ENCODE measurements around the gene DIS3L2. TPM values are rescaled to one million over a fixed set of nuclear protein-coding genes. Genes with fewer than 3 reads are reported as not detected.

DIS3L2 gene
- total RNA-seq, 6 experiments from 2014 or later: 18.2 to 23.6 (median 21.6) TPM

DNA sequence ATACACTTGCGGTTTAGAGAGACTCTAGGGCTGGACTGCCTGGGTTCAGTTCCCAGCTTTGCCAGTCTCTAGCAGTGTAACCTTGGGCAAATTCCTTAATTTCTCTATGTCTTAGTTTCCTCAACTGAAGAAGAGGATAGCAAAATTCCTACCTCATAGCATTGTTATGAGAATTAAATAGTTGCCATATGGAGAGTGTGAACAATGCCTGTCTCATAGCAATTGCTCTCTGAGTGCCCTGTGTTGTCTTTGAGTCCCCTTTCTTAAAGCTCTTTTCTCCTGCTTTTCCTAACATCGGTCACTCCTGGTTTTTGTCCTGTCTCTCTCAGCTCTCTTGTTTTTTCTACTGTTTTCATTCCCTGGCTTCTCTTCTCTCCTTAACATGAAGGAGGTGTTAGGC is 300.3 kb downstream of the DIS3L2 start:
- peak overlapping the region; percentile 1; the same call in 1 of the 2 replicates for H3K27ac Mint-ChIP-seq
- H3K27me3 Mint-ChIP-seq (ENCODE audit: insufficient read depth): peaks cover 6% of the 10 kb centered on the region
- H3K9me3 Mint-ChIP-seq: no peaks in the 10 kb centered on the region
- peak; percentile 32 for DNase-seq
- H3K4me1 Mint-ChIP-seq (ENCODE audit: low read depth): peaks cover 39% of the 10 kb centered on the region
- H3K36me3 Mint-ChIP-seq (ENCODE audit: low read depth): peaks cover 37% of the 10 kb centered on the region
- TF ChIP-seq CTCF (IDR thresholded peaks at IDR 0.05): no peak
- H3K4me3 Mint-ChIP-seq: peak overlapping the region; percentile 13; the same call in 1 of the 2 replicates

GRCh38 chr2:232263295-232263694 is 301.8 kb downstream of the DIS3L2 start:
- H3K27me3 Mint-ChIP-seq (ENCODE audit: insufficient read depth): peaks cover 3% of the 10 kb centered on the region
- no peak for TF ChIP-seq CTCF (IDR thresholded peaks at IDR 0.05)
- no peak overlapping the region for H3K27ac Mint-ChIP-seq
- peaks cover 39% of the 10 kb centered on the region for H3K4me1 Mint-ChIP-seq (ENCODE audit: low read depth)
- H3K4me3 Mint-ChIP-seq: no peak overlapping the region
- DNase-seq: no peak
- no peaks in the 10 kb centered on the region for H3K9me3 Mint-ChIP-seq
- H3K36me3 Mint-ChIP-seq (ENCODE audit: low read depth): peaks cover 37% of the 10 kb centered on the region

DNA sequence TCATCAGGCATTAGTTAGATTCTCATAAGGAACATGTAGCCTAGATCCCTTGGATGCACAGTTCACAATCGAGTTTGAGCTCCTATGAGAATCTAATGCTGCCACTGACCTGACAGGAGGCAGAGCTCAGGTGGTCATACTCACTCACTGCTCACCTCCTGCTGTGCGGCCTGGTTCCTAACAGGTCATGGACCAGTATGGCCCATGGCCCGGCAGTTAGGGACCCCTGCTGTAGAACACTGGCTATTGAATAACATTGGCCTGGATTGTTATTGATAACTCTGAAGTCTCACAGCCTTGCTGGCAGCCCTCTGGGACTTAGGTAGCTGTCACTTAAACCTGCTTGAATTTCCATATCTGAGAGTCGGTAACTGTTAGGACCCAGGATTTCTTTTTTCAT is 302.6 kb downstream of the DIS3L2 start:
- no peak for DNase-seq
- Mint-ChIP-seq H3K36me3 (ENCODE audit: low read depth) (peaks cover 37% of the 10 kb centered on the region), H3K27ac (no peak overlapping the region), H3K4me1 (ENCODE audit: low read depth) (peaks cover 33% of the 10 kb centered on the region), H3K9me3 (no peaks in the 10 kb centered on the region), H3K4me3 (no peak overlapping the region), H3K27me3 (ENCODE audit: insufficient read depth) (peaks cover under 1% of the 10 kb centered on the region)
- no peak for TF ChIP-seq CTCF (IDR thresholded peaks at IDR 0.05)

DNA sequence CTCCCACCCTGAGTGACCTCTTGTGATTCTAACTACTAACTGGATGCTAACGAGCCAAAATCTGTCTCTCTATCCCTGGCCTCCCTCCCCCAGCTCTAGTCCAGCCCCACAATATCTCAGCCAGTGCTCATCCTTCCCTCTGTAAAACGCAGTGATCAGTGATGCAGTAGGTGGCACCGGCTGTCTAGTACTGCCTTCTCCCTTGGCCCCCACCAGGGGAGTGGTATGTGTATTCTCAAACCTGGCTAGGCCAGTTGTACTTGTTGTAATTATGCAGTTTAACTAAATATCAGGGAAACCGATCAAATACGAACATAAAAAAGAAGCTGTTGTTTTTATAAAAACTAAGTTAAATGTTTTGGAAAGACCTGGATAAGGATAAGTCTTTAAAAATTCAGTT is 303.8 kb downstream of the DIS3L2 start:
- H3K9me3 Mint-ChIP-seq: no peaks in the 10 kb centered on the region
- DNase-seq: no peak
- TF ChIP-seq CTCF (IDR thresholded peaks at IDR 0.05): no peak
- H3K4me1 Mint-ChIP-seq (ENCODE audit: low read depth): peaks cover 21% of the 10 kb centered on the region
- H3K27ac Mint-ChIP-seq: no peak overlapping the region
- H3K36me3 Mint-ChIP-seq (ENCODE audit: low read depth): peaks cover 37% of the 10 kb centered on the region
- no peak overlapping the region for H3K4me3 Mint-ChIP-seq
- H3K27me3 Mint-ChIP-seq (ENCODE audit: insufficient read depth): no peaks in the 10 kb centered on the region; the same call in 1 of the 2 replicates

- H3K9me3 Mint-ChIP-seq: no peaks in the 10 kb centered on the region
- H3K27ac Mint-ChIP-seq: no peak overlapping the region
- H3K4me1 Mint-ChIP-seq (ENCODE audit: low read depth): no peaks in the 10 kb centered on the region
- no peaks in the 10 kb centered on the region; the same call in 1 of the 2 replicates for H3K27me3 Mint-ChIP-seq (ENCODE audit: insufficient read depth)
- H3K4me3 Mint-ChIP-seq: no peak overlapping the region
- TF ChIP-seq CTCF (IDR thresholded peaks at IDR 0.05): no peak
- DNase-seq: no peak
- H3K36me3 Mint-ChIP-seq (ENCODE audit: low read depth): peaks cover 13% of the 10 kb centered on the region
These were observed 307.2 kb downstream of the DIS3L2 start for GRCh38 chr2:232268636-232269165.
